A549 treated with DMSO at 1 μM for 4 hours (cell line): ENCODE measurements around the gene BEST4. TPM values are rescaled to one million over a fixed set of nuclear protein-coding genes. Genes with fewer than 3 reads are reported as not detected.

Experiments
- total RNA-seq: library from RNA; stranded (reverse); fragments of 200-300 nt; extraction: Qiagen RNA extraction; gene quantifications from 5 replicates; pipeline ENCODE4 v1.2.3, GENCODE V29; 2022; ENCODE audit warnings: low read depth

The BEST4 gene
- 0.15 to 0.66 TPM (median 0.37 TPM) in 5 replicates for total RNA-seq

GRCh38 chr1:44788120-44788860 is at the start of gene BEST4:
Gene BEST4 (minus strand): TSS chr1:44788170. CDS start chr1:44787705, 465 bp downstream.

GRCh38 chr1:44808063-44808937 is 20.3 kb upstream of the BEST4 start, which contains the start of gene BTBD19:
Gene BTBD19 (plus strand): TSS chr1:44808523. CDS start chr1:44808821, 298 bp downstream.

GRCh38 chr1:44806704-44807363 is 18.9 kb upstream of the BEST4 start, which contains the start of gene DYNLT4:
Gene DYNLT4 (minus strand): TSS chr1:44807351. CDS start chr1:44806668, 683 bp downstream.

GRCh38 chr1:44799770-44800584 is 12.0 kb upstream of the BEST4 start, which contains the start of gene PLK3:
Gene PLK3 (plus strand): TSS chr1:44800377. CDS start chr1:44800464, 87 bp downstream.

GRCh38 chr1:44775078-44775929 is 12.7 kb downstream of the BEST4 start, which contains the start of gene RPS8:
Gene RPS8 (plus strand): TSS chr1:44775540. CDS start chr1:44775597, 57 bp downstream.

GRCh38 chr1:44739307-44740178 is 48.4 kb downstream of the BEST4 start, which contains the start of gene KIF2C:
Gene KIF2C (plus strand): TSS chr1:44739837. CDS start chr1:44739933, 96 bp downstream.

Other genes starting within 250 kb of the BEST4 start
- 8.5 to 10.2 TPM (median 9.1 TPM) in 5 replicates for gene TMEM53, start 113.7 kb downstream of the BEST4 start, total RNA-seq
- gene ARMH1, start 113.5 kb downstream of the BEST4 start, total RNA-seq = 0.35 to 1.1 TPM (median 0.80 TPM) in 5 replicates
- not detected in 5 replicates for gene RNU5D-1, start 57.0 kb downstream of the BEST4 start, total RNA-seq
- gene KIF2C, start 48.3 kb downstream of the BEST4 start, total RNA-seq = 38.9 to 43.7 TPM (median 41.4 TPM) in 5 replicates
- 1,523 to 1,715 TPM (median 1,655 TPM) in 5 replicates for gene RPS8, start 12.6 kb downstream of the BEST4 start, total RNA-seq
- gene PLK3, start 12.2 kb upstream of the BEST4 start, total RNA-seq = 14.9 to 20.3 TPM (median 16.0 TPM) in 5 replicates
- gene DYNLT4, start 19.2 kb upstream of the BEST4 start, total RNA-seq = 0.35 to 1.3 TPM (median 0.75 TPM) in 5 replicates
- gene BTBD19, start 20.4 kb upstream of the BEST4 start, total RNA-seq = 2.4 to 3.9 TPM (median 3.1 TPM) in 5 replicates
- 0.08 to 0.28 TPM (median 0.23 TPM) in 5 replicates for gene PTCH2, start 55.1 kb upstream of the BEST4 start, total RNA-seq
- gene EIF2B3, start 198.4 kb upstream of the BEST4 start, total RNA-seq = 16.7 to 21.4 TPM (median 18.8 TPM) in 5 replicates
- gene HECTD3, start 223.2 kb upstream of the BEST4 start, total RNA-seq = 13.5 to 18.8 TPM (median 16.1 TPM) in 5 replicates
- gene UROD, start 224.1 kb upstream of the BEST4 start, total RNA-seq = 43.8 to 56.0 TPM (median 49.2 TPM) in 5 replicates